IPS-15b (cell line): ENCODE data around the gene JPH4.

ENCODE experiments used
- H3K27me3 ChIP-seq: one replicate; pipeline ENCODE4 v1.6.1; 2013; ENCODE audit warnings: low read length; ENCODE audit not compliant: control insufficient read depth, insufficient read depth
- H3K36me3 ChIP-seq: one replicate; pipeline ENCODE4 v1.6.1; 2013; ENCODE audit warnings: low read length; ENCODE audit not compliant: control insufficient read depth, insufficient read depth
- H3K4me1 ChIP-seq: one replicate; pipeline ENCODE4 v1.6.1; 2013; ENCODE audit warnings: mild to moderate bottlenecking, low read length; ENCODE audit not compliant: control insufficient read depth, insufficient read depth
- H3K4me3 ChIP-seq: one replicate; pipeline ENCODE4 v1.5.1; 2013; ENCODE audit warnings: low read depth, low read length
- H3K9ac ChIP-seq: one replicate; pipeline ENCODE4 v1.6.1; 2013; ENCODE audit warnings: low read depth, mild to moderate bottlenecking, low read length
- H3K9me3 ChIP-seq: one replicate; pipeline ENCODE4 v1.6.1; 2013; ENCODE audit warnings: mild to moderate bottlenecking, low read length; ENCODE audit not compliant: control insufficient read depth, insufficient read depth

The JPH4 gene

DNA sequence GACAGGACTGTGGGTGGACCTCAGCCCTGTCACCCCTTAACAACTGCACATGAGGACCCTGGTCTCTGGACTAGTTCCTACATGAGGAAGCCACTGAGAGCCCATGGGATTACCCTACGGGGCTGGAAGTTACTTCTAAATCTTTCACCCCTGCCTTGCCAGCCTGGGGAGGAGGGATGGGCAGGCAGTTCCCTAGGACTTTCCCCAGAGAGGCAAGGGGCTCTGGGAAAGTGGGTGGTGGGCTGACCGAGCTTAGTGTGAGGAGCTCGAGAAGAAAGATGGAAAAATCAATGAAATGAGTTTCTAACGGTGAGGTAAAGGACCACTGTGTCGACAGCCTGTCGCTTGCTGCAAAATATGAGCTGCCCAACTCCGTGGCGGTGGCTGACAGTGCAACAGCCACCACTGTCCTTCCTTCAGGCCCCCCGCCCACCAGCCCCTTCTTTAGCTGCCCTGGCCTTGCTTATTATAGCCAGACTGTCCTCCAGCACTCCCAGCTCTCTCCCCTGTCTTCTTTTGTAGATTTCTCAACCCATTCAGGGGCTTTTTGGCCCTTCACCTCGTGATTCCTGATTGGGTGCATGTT, 32.0 kb downstream of the JPH4 start:
- Histone ChIP-seq H3K9ac (no peak overlapping the region), H3K27me3 (no peaks in the 10 kb centered on the region), H3K36me3 (peaks cover 6% of the 10 kb centered on the region), H3K4me3 (no peak overlapping the region), H3K4me1 (peaks cover 61% of the 10 kb centered on the region), H3K9me3 (no peaks in the 10 kb centered on the region)

DNA sequence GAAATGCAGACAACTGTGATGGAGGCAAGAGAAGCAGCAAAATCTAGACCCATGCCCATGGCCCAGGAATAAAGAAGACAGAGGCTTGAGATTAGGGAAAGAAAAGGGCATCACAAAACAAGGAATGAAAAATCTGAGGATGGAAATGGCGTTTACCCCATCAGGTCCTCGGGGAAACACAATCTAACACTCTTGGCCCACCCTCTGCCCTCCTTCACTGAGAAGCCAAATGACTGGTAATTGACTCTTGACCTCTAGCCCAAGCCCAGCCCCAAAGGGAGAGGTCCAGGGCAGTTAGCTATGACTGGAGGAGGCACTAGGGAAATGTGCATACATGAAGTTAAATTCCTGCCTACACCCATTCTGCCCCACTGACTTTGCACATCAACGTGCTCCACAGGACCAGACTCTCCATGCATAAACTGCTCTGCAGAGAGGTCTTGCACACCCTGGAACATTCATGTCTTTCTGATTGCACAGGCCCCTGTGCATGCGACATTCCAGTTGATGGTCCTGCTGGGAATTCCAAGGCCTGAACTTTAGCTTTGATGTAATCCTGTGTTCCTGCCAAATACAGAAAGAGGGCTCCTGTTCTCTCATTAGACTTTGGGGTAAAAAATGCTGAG, 32.7 kb downstream of the JPH4 start:
- Histone ChIP-seq H3K4me1 (peaks cover 61% of the 10 kb centered on the region), H3K9ac (peak overlapping the region; percentile 48)

GRCh38 chr14:23544511-23545447, 33.8 kb downstream of the JPH4 start:
- H3K27me3 ChIP-seq: no peaks in the 10 kb centered on the region
- H3K4me1 ChIP-seq: peaks cover 59% of the 10 kb centered on the region
- H3K9ac ChIP-seq: peak overlapping the region; percentile 48
- H3K36me3 ChIP-seq: peaks cover 6% of the 10 kb centered on the region
- H3K4me3 ChIP-seq: peak overlapping the region; percentile 50
- no peaks in the 10 kb centered on the region for H3K9me3 ChIP-seq

More for the DNA sequence above, 32.7 kb downstream of the JPH4 start:
- peaks cover 6% of the 10 kb centered on the region for H3K36me3 ChIP-seq
- no peaks in the 10 kb centered on the region for H3K27me3 ChIP-seq
- peak overlapping the region; percentile 50 for H3K4me3 ChIP-seq
- H3K9me3 ChIP-seq: no peaks in the 10 kb centered on the region

GRCh38 chr14:23543403-23543802, 35.2 kb downstream of the JPH4 start:
- Histone ChIP-seq H3K9ac (no peak overlapping the region), H3K36me3 (peaks cover 6% of the 10 kb centered on the region), H3K9me3 (no peaks in the 10 kb centered on the region), H3K4me3 (no peak overlapping the region), H3K4me1 (peaks cover 55% of the 10 kb centered on the region), H3K27me3 (no peaks in the 10 kb centered on the region)

- H3K9ac ChIP-seq: no peak overlapping the region
- H3K36me3 ChIP-seq: peaks cover 6% of the 10 kb centered on the region
Measured at GRCh38 chr14:23542261-23542660, 36.3 kb downstream of the JPH4 start.

GRCh38 chr14:23540141-23540469, 38.5 kb downstream of the JPH4 start:
- H3K9ac ChIP-seq: no peak overlapping the region
- H3K4me1 ChIP-seq: peaks cover 33% of the 10 kb centered on the region
- no peaks in the 10 kb centered on the region for H3K9me3 ChIP-seq
- H3K4me3 ChIP-seq: no peak overlapping the region
- H3K36me3 ChIP-seq: peaks cover 8% of the 10 kb centered on the region
- no peaks in the 10 kb centered on the region for H3K27me3 ChIP-seq

More at GRCh38 chr14:23542261-23542660, 36.3 kb downstream of the JPH4 start:
- Histone ChIP-seq H3K9me3 (no peaks in the 10 kb centered on the region), H3K27me3 (no peaks in the 10 kb centered on the region), H3K4me3 (no peak overlapping the region), H3K4me1 (peaks cover 44% of the 10 kb centered on the region)

DNA sequence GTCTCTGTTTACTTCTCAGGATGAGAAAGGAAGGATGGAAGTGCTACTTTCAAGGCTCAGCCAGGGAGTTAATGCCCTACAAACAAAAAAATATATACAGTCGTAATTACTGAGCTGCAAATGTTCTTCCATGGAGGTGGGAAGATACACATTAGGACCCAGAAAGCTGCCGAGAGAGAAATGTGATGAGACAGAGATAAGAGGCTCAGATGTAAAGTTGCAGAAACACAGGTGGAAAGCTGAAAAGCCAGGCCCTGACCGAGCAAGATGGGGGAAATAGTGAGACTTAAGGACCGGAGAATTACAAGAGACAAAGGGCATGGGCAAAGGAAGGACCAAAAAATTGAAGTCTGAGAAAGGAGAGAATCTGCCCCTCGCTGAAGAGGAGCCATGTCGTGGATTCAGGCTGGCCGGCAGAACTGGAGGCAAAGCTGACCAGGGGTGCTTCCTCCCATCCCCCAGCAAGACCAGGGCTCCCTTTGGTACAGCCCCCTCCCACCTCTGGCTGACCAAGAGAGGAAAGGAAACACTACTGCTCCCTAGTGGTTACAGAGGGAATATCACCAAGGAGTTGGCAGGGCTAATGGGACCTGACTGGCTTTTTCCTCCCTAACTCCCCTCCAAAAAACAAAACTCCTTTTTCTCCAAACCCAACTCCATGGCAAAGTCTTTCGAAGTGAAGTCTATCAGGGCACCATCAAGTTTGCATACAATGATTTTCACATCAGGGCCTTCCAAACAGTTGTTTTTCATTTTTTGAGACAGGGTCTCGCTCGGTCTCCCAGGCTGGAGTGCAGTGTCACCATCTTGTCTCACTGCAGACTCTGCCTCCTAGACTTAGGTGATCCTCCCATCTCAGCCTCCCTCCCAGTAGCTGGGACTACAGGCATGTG, 39.1 kb downstream of the JPH4 start:
- Histone ChIP-seq H3K4me1 (peaks cover 31% of the 10 kb centered on the region), H3K9me3 (no peaks in the 10 kb centered on the region), H3K27me3 (no peaks in the 10 kb centered on the region), H3K4me3 (peak overlapping the region; percentile 88), H3K36me3 (peaks cover 13% of the 10 kb centered on the region), H3K9ac (peak overlapping the region; percentile 71)

GRCh38 chr14:23538785-23539184, 39.8 kb downstream of the JPH4 start:
- H3K9ac ChIP-seq: peak overlapping the region; percentile 93
- H3K9me3 ChIP-seq: no peaks in the 10 kb centered on the region
- H3K27me3 ChIP-seq: no peaks in the 10 kb centered on the region
- peak overlapping the region; percentile 88 for H3K4me3 ChIP-seq
- peaks cover 20% of the 10 kb centered on the region for H3K36me3 ChIP-seq
- H3K4me1 ChIP-seq: peaks cover 28% of the 10 kb centered on the region

GRCh38 chr14:23538050-23538718, 40.4 kb downstream of the JPH4 start:
- peaks cover 22% of the 10 kb centered on the region for H3K4me1 ChIP-seq
- no peaks in the 10 kb centered on the region for H3K9me3 ChIP-seq
- peaks cover 25% of the 10 kb centered on the region for H3K36me3 ChIP-seq
- no peaks in the 10 kb centered on the region for H3K27me3 ChIP-seq
- peak overlapping the region; percentile 88 for H3K4me3 ChIP-seq
- H3K9ac ChIP-seq: peak overlapping the region; percentile 93

DNA sequence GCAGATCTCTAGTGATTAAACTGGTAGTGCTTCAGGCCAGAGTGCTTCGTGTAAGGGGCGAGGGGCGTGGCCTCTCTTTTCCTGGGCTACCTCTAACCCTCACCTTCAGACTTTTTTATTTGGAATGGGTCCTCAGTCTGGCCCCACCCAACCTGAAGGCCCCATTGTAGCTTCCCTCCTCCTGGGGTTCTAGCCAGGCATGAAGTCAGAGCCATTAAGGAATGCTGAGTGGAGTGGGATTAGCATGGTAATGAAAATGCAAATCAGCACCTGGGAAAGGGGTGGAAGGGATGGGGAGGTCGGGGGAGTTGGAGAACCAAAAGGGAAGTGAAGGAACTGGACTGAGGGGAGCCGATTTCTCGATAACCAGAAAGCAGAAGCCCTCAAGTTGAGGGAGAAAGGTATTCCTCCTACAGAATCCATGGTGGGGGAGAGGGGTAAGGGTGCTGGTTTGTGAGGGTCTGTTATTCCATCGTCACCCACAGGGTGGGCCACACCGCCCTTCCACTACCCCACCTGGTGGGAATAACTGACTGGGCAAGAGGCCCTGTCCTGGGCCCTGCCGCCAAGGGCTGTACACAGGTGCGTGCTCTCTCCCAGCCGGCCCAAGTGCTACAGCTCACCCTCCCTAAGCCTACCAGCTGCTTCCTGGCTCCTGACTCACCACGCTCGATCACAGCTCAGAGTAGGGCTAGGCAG, 41.1 kb downstream of the JPH4 start:
- Histone ChIP-seq H3K27me3 (no peaks in the 10 kb centered on the region), H3K9ac (peak overlapping the region; percentile 86), H3K4me3 (peak overlapping the region; percentile 88)

More for the DNA sequence above, 41.1 kb downstream of the JPH4 start:
- Histone ChIP-seq H3K4me1 (peaks cover 21% of the 10 kb centered on the region), H3K9me3 (no peaks in the 10 kb centered on the region), H3K36me3 (peaks cover 32% of the 10 kb centered on the region)
